ENCODE results near the gene PCDH19.

GRCh38 chrX:100413229-100413628 lies 3.2 kb upstream of the PCDH19 start:
- no peak for TF ChIP-seq CTCF (IDR thresholded peaks at IDR 0.05)
- no peak for TF ChIP-seq POLR2A (IDR thresholded peaks at IDR 0.05)

All from lower leg skin (tissue), 3 donors.